Heart left ventricle (tissue), 16 donors: ENCODE results near the gene SAT1. TPM values are rescaled to one million over a fixed set of nuclear protein-coding genes. Genes with fewer than 3 reads are reported as not detected.

Experiments used
- ATAC-seq, 4 donors: fragments of 200-7000 bp; cut with Tn5 transposase; one replicate each; pipeline ENCODE4 v1.9.1; 2020 to 2022; ENCODE audit warnings: moderate library complexity in 4 of 4, mild to moderate bottlenecking in 3 of 4, moderate number of reproducible peaks in 1 of 4
- DNase-seq, 5 donors: peaks; one replicate each; pipeline ENCODE4 v3.0.0-alpha.2; 2020
- H3K27ac ChIP-seq, 12 donors: fragments of 200-600 bp; sonication (generic) in 4 of 12; one replicate each; pipeline versions ENCODE4 v1.5.0 to v1.8.0; 2016 to 2022; ENCODE audit warnings: mild to moderate bottlenecking in 2 of 12
- H3K27me3 ChIP-seq, 9 donors: fragments of 200-600 bp; sonication (generic) in 2 of 9; one replicate each; pipeline versions ENCODE4 v1.5.1 to v1.8.0; 2016 to 2022; ENCODE audit warnings: mild to moderate bottlenecking in 3 of 9
- H3K36me3 ChIP-seq, 9 donors: fragments of 200-600 bp; sonication (generic) in 2 of 9; one replicate each; pipeline versions ENCODE4 v1.5.0 to v1.8.0; 2018 to 2022; ENCODE audit warnings: mild to moderate bottlenecking in 2 of 9
- H3K4me1 ChIP-seq, 12 donors: fragments of 200-600 bp; sonication (generic) in 4 of 12; one replicate each; pipeline versions ENCODE4 v1.5.0 to v1.8.0; 2016 to 2022; ENCODE audit warnings: mild to moderate bottlenecking in 3 of 12
- H3K4me3 ChIP-seq, 12 donors: fragments of 200-600 bp; sonication (generic) in 4 of 12; one replicate each; pipeline versions ENCODE4 v1.5.0 to v1.8.0; 2017 to 2022; ENCODE audit warnings: mild to moderate bottlenecking in 9 of 12, moderate library complexity in 4 of 12
- H3K9me3 ChIP-seq, 12 donors: fragments of 200-600 bp; sonication (generic) in 4 of 12; one replicate each; pipeline versions ENCODE4 v1.5.0 to v1.8.0; 2016 to 2022; ENCODE audit warnings: mild to moderate bottlenecking in 1 of 12
- POLR2A ChIP-seq, 2 donors: fragments of 450-650 bp; IDR thresholded peaks; one replicate each; pipeline ENCODE4 v1.6.1; 2017; ENCODE audit warnings: antibody characterized with exemption in 2 of 2, mild to moderate bottlenecking in 2 of 2, moderate library complexity in 2 of 2
- WGBS, 4 donors: extraction: QIAGEN DNeasy Blood & Tissue Kit in 2 of 4; methylation state at CpG; one replicate each; pipeline versions ENCODE4 v1.1.5 to v1.1.7; 2013 to 2018; 5-methylcytosine and 5-hydroxymethylcytosine counted together
- intact Hi-C, 10 donors: fragments of 100-400 bp; cut with DNase I; formaldehyde crosslinking; loops; one replicate each; pipeline versions ENCODE4 v1.11.1 to v1.14.2; 2022
- polyA plus RNA-seq, 2 donors: library from polyadenylated mRNA; stranded (reverse); fragments of 200-250 nt; gene quantifications; one replicate each; pipeline ENCODE4 v1.2.3, GENCODE V29; 2013
- total RNA-seq, 9 donors: library from RNA; depleted of rRNA in 2 of 9; stranded (reverse); fragments of >200 nt in 2 of 9; fragmentation: NEBNext Ultra II Directional in 3 of 9; extraction: Animal tissue kit (Norgen Biotek cat#: 25700) in 3 of 9; gene quantifications; one replicate each; pipeline versions ENCODE4 v1.1.0 to v1.2.4, GENCODE V29; 2016 to 2023
- TF ChIP-seq, protein P1 (sequence below), 12 donors: fragments of 200-600 bp; sonication (generic) in 4 of 12; IDR thresholded peaks; one replicate each; pipeline versions ENCODE4 v1.5.0 to v1.8.0; 2018 to 2022; ENCODE audit warnings: antibody characterized with exemption in 12 of 12, mild to moderate bottlenecking in 5 of 12
- donor health status: ischemic (EF 13 %, LVEDD 7.1; RV severe dilation, severe dysfunction).
- donor health status: healthy with polysubstance abuse.
- donor health status: DM: no; HTN: yes; CAD: no.
- donor health status: DM: no; HTN: no; CAD: no.
- donor health status: ischemic (EF 25% LVEDD 6.9; RV normal size, moderate dysfunction).
- donor health status: ischemic (EF 25% LVEDD 5.7; RV mildly dilated, moderate dysfunction).
- donor health status: healthy.
- donor health status: DM: yes; HTN: yes; CAD: no.
- donor health status: ischemic (EF 35%, LVEDD 5.7; RV mildly dilated, moderate dysfunction).
- donor health status: nonischemic (EF 11% LVEDD 7.7; RV severe dilation, severe dysfunction).
- donor health status: DM: yes; HTN: yes; CAD: no.
- donor health status: PGD.
- donor health status: ischemic (EF 29% LVEDD 5.4; RV normal size, mild dysfunction).
- donor health status: nonischemic (EF 23%, LVEDD 6.1; RV moderate dilation, normal function).

Gene SAT1
- total and polyA plus RNA-seq, 11 donors, result 67.0 to 814 (median 185) TPM

- H3K27ac ChIP-seq, result no peak overlapping the region
- no peaks in the 10 kb centered on the region for H3K4me1 ChIP-seq
- DNase-seq (no peak), ATAC-seq (no peak)
- no peak overlapping the region for H3K4me3 ChIP-seq
- no peaks in the 10 kb centered on the region for H3K36me3 ChIP-seq
- intact Hi-C loops, result no loop called here
- TF ChIP-seq, protein P1, sequence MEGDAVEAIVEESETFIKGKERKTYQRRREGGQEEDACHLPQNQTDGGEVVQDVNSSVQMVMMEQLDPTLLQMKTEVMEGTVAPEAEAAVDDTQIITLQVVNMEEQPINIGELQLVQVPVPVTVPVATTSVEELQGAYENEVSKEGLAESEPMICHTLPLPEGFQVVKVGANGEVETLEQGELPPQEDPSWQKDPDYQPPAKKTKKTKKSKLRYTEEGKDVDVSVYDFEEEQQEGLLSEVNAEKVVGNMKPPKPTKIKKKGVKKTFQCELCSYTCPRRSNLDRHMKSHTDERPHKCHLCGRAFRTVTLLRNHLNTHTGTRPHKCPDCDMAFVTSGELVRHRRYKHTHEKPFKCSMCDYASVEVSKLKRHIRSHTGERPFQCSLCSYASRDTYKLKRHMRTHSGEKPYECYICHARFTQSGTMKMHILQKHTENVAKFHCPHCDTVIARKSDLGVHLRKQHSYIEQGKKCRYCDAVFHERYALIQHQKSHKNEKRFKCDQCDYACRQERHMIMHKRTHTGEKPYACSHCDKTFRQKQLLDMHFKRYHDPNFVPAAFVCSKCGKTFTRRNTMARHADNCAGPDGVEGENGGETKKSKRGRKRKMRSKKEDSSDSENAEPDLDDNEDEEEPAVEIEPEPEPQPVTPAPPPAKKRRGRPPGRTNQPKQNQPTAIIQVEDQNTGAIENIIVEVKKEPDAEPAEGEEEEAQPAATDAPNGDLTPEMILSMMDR (IDR thresholded peaks at IDR 0.05), result no peak
- no peak for TF ChIP-seq POLR2A (IDR thresholded peaks at IDR 0.05)
- H3K27me3 ChIP-seq, result no peaks in the 10 kb centered on the region
- H3K9me3 ChIP-seq, result no peaks in the 10 kb centered on the region
- WGBS, 4 donors, result 83 to 95% (median 92%) methylated on average over 5 of the region's 5 CpGs
Observed at GRCh38 chrX:23828881-23829280, 45.9 kb downstream of the SAT1 start.

DNA sequence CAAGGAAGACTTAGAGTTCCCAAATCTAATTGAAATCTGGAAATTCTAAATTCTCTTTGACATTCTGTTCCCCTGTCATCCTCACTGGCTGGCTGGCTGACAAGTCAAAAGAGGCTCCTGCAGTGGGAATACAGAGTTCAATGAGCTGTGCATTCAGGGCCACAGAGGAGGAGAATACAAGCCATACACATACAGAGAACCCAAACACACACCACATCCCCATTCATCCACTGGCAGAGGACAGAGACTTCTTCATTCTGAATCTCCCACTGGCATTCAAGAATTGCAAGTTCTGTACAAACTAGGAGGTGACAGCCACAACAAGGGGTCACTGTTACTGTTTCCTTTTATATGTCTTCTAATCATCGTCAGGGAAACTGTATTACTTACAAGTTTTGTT lies 49.7 kb downstream of the SAT1 start:
- H3K4me3 ChIP-seq, result no peak overlapping the region
- no peak overlapping the region for H3K27ac ChIP-seq
- no peak for DNase-seq
- TF ChIP-seq, protein P1 (IDR thresholded peaks at IDR 0.05), result no peak
- TF ChIP-seq POLR2A (IDR thresholded peaks at IDR 0.05), result no peak
- ATAC-seq, result no peak
- WGBS, 4 donors, result 68 to 94% (median 83%) methylated on average over 1 of the region's 1 CpG
- no peaks in the 10 kb centered on the region for H3K4me1 ChIP-seq
- no peaks in the 10 kb centered on the region for H3K27me3 ChIP-seq
- no peaks in the 10 kb centered on the region for H3K9me3 ChIP-seq
- H3K36me3 ChIP-seq, result no peaks in the 10 kb centered on the region
- intact Hi-C loops, result no loop called here

Other genes with a start within 250 kb of the SAT1 start
- 10 to 100 TPM; 31.3 to 85.1 (median 37.5) TPM for gene PRDX4, start 115.7 kb upstream of the SAT1 start, total RNA-seq
- gene PRDX4, start 115.7 kb upstream of the SAT1 start, polyA plus RNA-seq, result 100 to 1,000 TPM in 1 of 2 donors, 10 to 100 TPM in 1; 18.7 to 130 TPM
- 10 to 100 TPM; 45.3 to 81.1 (median 59.3) TPM for gene ACOT9, start 39.9 kb upstream of the SAT1 start, total RNA-seq
- gene ACOT9, start 39.9 kb upstream of the SAT1 start, polyA plus RNA-seq, result 10 to 100 TPM; 55.5 to 77.9 TPM
- 100 to 1,000 TPM in 3 of 9 donors, 10 to 100 TPM in 6; 41.0 to 113 (median 92.2) TPM for gene APOO, start 124.8 kb downstream of the SAT1 start, total RNA-seq
- 10 to 100 TPM; 53.1 to 95.2 TPM for gene APOO, start 124.8 kb downstream of the SAT1 start, polyA plus RNA-seq
- under 1 TPM in 4 of 9 donors, not detected in 5; 0.16 to 0.30 (median 0.24) TPM for gene CXorf58, start 124.8 kb downstream of the SAT1 start, total RNA-seq
- gene CXorf58, start 124.8 kb downstream of the SAT1 start, polyA plus RNA-seq, result under 1 TPM; 0.10 to 0.23 TPM
- 1 to 10 TPM; 4.1 to 8.4 (median 6.4) TPM for gene KLHL15, start 244.0 kb downstream of the SAT1 start, total RNA-seq
- 1 to 10 TPM; 1.4 to 2.3 TPM for gene KLHL15, start 244.0 kb downstream of the SAT1 start, polyA plus RNA-seq